Pancreas (tissue), 10 donors: ENCODE data around the gene SPATC1L. TPM values are rescaled to one million over a fixed set of nuclear protein-coding genes. Genes with fewer than 3 reads are reported as not detected.

Experiments
- ATAC-seq, 4 donors: fragments of 200-7000 bp; cut with Tn5 transposase; one replicate each; pipeline versions ENCODE4 v1.8.0 to v1.9.1; 2020; ENCODE audit warnings: mild to moderate bottlenecking in 4 of 4, moderate library complexity in 4 of 4
- DNase-seq, 6 donors: peaks; one replicate each; pipeline ENCODE4 v3.0.0-alpha.2; 2020
- FAIRE-seq: peaks from 2 replicates; lab custom pipeline; 2012; peaks lifted over from hg19 to GRCh38; lab: Jason Lieb, UNC
- H3K27ac ChIP-seq, 4 donors: fragments of 200-600 bp; sonication (generic); 1 replicate in 3 of 4; 2 replicates in 1 of 4; pipeline versions ENCODE4 v1.5.0 to v1.8.0; 2020
- H3K27me3 ChIP-seq, 4 donors: fragments of 200-600 bp; one replicate each; pipeline ENCODE4 v1.8.0; 2021
- H3K36me3 ChIP-seq, 3 donors: fragments of 200-600 bp; sonication (generic) in 1 of 3; one replicate each; pipeline versions ENCODE4 v1.5.0 to v1.8.0; 2020 to 2021
- H3K4me1 ChIP-seq, 3 donors: fragments of 200-600 bp; one replicate each; pipeline ENCODE4 v1.8.0; 2021
- H3K4me3 ChIP-seq, 4 donors: fragments of 200-600 bp; sonication (generic) in 2 of 4; one replicate each; pipeline versions ENCODE4 v1.5.0 to v1.8.0; 2020 to 2021
- H3K9me3 ChIP-seq, 4 donors: fragments of 200-600 bp; one replicate each; pipeline ENCODE4 v1.8.0; 2021
- WGBS, 2 donors: extraction: QIAGEN DNeasy Blood & Tissue Kit; methylation state at CpG; one replicate each; pipeline ENCODE4 v1.1.7; 2013; 5-methylcytosine and 5-hydroxymethylcytosine counted together
- intact Hi-C, 3 donors: fragments of 100-400 bp; cut with DNase I; formaldehyde crosslinking; loops; one replicate each; pipeline versions ENCODE4 v1.11.1 to v1.14.2; 2022
- polyA plus RNA-seq, 2 donors: library from polyadenylated mRNA; stranded (reverse); fragments of 200-250 nt; gene quantifications; one replicate each; pipeline ENCODE4 v1.2.3, GENCODE V29; 2013
- total RNA-seq, 6 donors: library from RNA; stranded (reverse); fragmentation: NEBNext Ultra II Directional in 4 of 6; extraction: Animal tissue kit (Norgen Biotek cat#: 25700) in 4 of 6; gene quantifications; one replicate each; pipeline versions ENCODE4 v1.2.1 to v1.2.4, GENCODE V29; 2021 to 2023
- TF ChIP-seq, protein P1 (sequence below), 4 donors: fragments of 200-600 bp; sonication (generic) in 3 of 4; IDR thresholded peaks; one replicate each; pipeline versions ENCODE4 v1.5.0 to v1.8.0; 2021; ENCODE audit warnings: antibody characterized with exemption in 4 of 4
- donor health status: healthy with polysubstance abuse.
- donor health status: DM: no; HTN: no; CAD: no; lungs with moderate emphysema.
- donor health status: DM: no; HTN: no; CAD: no.
- donor health status: control.
- donor health status: control.
- donor health status: Bipolar disorder and iron deficiency.
- donor health status: DM: yes; HTN: yes; CAD: no.
- donor health status: DM: no; HTN: no; CAD: no.
- donor health status: DM: no; HTN: no; CAD: no.
- donor health status: DM: yes; HTN: yes; CAD: no.

Gene SPATC1L
- total and polyA plus RNA-seq, 8 donors = 3.1 to 26.9 (median 6.5) TPM

DNA sequence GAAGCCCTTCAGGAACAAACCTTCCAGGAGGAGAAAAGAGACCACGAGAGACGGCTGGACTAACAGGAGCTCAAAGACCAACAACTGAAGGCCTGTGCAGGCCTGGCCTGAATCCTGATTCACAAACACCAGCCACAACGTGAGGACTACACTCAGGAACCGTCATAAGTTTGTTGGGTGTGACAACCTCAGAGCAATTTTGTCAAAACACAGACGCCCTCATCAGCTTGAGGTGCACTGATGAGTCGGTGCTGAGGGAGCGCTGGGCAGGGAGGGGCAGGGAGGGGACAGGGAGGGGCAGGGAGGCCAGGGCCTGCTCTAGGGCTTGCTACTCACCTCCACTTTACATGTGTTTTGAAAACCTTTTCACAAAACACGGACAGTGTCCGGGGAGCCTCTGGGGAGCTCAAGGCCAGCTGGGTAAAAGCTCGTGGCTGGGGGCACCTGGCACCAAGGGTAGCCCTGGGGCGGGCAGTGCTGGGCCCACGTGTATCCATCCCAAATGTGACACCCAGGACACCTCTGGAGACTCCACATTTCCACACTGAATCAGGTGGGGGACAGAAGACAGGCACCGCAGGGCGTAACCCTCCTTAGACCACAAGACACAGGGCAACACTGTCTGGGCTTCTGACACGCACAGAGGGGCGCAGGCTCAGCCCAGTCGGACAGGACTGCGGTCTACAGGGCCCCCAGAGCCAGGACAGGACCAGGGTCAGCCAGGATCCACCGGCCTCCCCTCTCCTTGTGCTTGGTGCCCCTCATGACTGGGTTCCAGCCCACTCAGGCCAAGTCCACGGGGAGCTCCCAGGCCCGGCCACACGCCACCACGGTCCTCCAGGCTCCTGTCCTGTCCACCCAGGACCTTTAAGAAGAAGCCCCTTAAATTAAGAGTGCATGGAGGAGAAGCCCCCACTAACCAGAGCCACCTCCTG, 27.8 kb upstream of the SPATC1L start:
- Histone ChIP-seq H3K36me3 (peaks cover 0 to 4% (median 0%) of the 10 kb centered on the region in 3 donors), H3K4me1 (no peaks in the 10 kb centered on the region), H3K4me3 (no peak overlapping the region), H3K27ac (no peak overlapping the region), H3K27me3 (no peaks in the 10 kb centered on the region), H3K9me3 (no peaks in the 10 kb centered on the region)
- intact Hi-C loops = no loop called here
- DNase-seq = peak in 3 of 6 donors; percentile 8 to 55 (median 44)
- WGBS, 2 donors = 89 to 92% methylated on average over 23 of the region's 23 CpGs
- no peak for ATAC-seq
- no peak for FAIRE-seq
- TF ChIP-seq, protein P1, sequence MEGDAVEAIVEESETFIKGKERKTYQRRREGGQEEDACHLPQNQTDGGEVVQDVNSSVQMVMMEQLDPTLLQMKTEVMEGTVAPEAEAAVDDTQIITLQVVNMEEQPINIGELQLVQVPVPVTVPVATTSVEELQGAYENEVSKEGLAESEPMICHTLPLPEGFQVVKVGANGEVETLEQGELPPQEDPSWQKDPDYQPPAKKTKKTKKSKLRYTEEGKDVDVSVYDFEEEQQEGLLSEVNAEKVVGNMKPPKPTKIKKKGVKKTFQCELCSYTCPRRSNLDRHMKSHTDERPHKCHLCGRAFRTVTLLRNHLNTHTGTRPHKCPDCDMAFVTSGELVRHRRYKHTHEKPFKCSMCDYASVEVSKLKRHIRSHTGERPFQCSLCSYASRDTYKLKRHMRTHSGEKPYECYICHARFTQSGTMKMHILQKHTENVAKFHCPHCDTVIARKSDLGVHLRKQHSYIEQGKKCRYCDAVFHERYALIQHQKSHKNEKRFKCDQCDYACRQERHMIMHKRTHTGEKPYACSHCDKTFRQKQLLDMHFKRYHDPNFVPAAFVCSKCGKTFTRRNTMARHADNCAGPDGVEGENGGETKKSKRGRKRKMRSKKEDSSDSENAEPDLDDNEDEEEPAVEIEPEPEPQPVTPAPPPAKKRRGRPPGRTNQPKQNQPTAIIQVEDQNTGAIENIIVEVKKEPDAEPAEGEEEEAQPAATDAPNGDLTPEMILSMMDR (IDR thresholded peaks at IDR 0.05) = no peak

DNA sequence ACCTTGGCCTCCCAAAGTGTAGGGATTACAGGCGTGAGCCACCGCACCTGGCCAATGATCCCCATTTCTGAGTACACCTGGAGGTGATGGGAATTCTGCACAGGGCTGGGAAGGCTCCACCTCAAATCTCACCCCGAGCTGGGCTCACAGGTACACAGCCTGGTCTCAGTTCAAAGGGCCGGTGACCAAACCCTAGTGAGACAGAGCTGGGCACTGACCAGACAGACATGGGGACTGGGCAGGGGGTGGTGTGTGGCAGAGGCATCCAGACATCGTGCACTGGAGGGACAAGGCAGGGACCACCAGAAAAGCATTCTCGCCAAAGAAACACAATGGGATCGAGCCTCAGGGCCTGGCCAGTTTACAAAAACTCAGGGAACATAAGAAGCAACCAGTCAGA, 27.1 kb upstream of the SPATC1L start:
- DNase-seq = no peak
- no peak overlapping the region for H3K4me3 ChIP-seq
- H3K36me3 ChIP-seq = peaks cover 0 to 7% (median 0%) of the 10 kb centered on the region in 3 donors
- H3K9me3 ChIP-seq = no peaks in the 10 kb centered on the region
- no peak overlapping the region for H3K27ac ChIP-seq
- FAIRE-seq = no peak
- intact Hi-C loops = no loop called here
- no peaks in the 10 kb centered on the region for H3K4me1 ChIP-seq
- TF ChIP-seq, protein P1 (IDR thresholded peaks at IDR 0.05) = no peak
- no peaks in the 10 kb centered on the region for H3K27me3 ChIP-seq
- no peak for ATAC-seq
- WGBS, 2 donors = 92 to 96% methylated on average over 7 of the region's 7 CpGs

DNA sequence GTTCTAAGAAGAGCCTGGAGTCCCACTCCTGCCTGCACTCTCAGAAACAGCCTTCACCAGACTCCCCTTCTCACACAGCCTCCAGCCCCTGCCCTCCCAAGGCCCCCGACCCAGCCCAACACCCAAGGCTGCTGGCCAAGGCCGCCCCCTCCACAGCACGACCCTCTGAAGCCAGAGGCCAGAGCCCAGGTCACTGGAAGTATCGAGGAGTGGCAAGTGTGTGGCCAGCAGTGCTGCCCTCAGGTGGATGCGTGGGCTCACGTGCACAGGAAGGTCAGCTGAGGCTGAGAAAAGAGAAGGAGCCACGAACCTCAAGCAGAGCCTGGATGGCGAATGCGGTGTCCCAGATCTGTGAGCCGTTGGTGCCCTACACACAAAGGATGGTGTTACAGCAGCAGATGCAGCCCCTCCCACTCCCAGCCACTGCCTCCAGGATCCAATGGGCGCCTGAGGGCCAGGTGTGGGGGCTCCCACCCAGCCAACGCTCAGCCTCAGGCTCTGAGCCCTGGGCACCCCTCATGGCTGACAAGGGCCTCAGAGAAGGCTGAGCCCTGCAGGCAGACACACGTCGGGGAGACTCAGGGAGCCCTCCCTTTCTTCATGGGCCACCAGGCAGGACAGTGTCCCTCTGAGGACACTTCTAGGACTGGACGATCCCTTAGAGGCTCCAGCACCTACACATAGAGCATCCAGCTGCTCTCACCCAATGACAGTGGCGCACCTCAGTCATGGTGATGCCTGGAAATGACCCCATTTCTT, 26.3 kb upstream of the SPATC1L start:
- no peak for ATAC-seq
- H3K36me3 ChIP-seq = peaks cover 0 to 11% (median 3%) of the 10 kb centered on the region in 3 donors
- peak in 1 of 6 donors; percentile 46 for DNase-seq
- intact Hi-C loops = no loop called here
- no peak overlapping the region for H3K4me3 ChIP-seq
- FAIRE-seq = no peak
- no peaks in the 10 kb centered on the region for H3K4me1 ChIP-seq
- no peaks in the 10 kb centered on the region for H3K9me3 ChIP-seq
- H3K27ac ChIP-seq = no peak overlapping the region
- WGBS, 2 donors = 87 to 93% methylated on average over 15 to 16 of the region's 16 CpGs
- no peaks in the 10 kb centered on the region for H3K27me3 ChIP-seq
- TF ChIP-seq, protein P1 (IDR thresholded peaks at IDR 0.05) = no peak

DNA sequence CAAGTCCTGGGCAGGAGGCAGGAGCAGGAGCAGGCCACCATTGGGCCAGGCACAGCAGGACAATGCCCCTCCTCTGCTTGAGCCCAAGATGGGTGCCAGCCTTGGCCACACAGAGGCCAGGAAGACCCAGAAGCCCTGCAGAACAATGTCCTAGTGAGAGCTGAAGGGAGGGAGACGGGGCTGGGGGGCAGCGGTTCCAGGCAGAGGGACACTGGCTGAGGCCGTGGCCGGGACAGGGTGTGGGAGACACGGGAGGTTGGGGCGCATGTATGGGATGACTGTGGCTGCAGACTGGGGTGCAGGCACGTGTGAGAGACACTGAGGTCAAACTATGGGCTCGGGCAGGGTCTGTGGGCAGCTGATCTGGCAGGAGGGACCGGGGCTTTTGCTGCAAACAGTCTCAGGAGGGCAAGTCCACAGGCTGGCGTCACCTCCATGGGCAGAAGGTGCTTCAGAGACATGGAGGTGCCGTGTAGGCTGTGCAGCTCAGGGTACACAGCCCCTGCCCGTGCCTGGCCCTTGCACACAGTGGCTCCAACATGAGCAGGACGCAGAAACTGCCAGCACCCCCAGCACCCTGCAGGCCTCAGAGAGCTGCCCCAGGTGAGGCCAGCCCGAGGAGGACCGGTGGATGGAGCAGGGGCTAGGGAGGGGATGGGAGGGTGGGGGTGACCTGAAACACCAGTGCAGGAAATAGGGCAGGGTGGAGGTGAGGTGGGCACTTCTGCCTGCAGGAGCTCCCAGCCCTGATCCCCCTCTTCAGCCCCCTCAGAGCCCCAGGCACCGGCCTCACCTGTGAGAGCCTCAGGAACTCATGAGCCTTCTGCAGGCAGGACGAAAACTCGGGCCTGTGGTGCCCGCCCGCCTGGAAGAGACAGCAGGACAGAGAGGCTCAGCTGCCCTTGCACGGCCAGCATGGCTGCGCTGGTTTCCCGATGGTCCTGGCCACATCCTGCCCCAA, 24.8 kb upstream of the SPATC1L start:
- intact Hi-C loops = no loop called here
- H3K36me3 ChIP-seq = peaks cover 0 to 11% (median 11%) of the 10 kb centered on the region in 3 donors
- H3K27ac ChIP-seq = no peak overlapping the region
- TF ChIP-seq, protein P1 (IDR thresholded peaks at IDR 0.05) = no peak
- no peaks in the 10 kb centered on the region for H3K9me3 ChIP-seq
- H3K27me3 ChIP-seq = no peaks in the 10 kb centered on the region
- 93 to 94% methylated on average over 23 of the region's 23 CpGs for WGBS, 2 donors
- no peak overlapping the region for H3K4me3 ChIP-seq
- no peaks in the 10 kb centered on the region for H3K4me1 ChIP-seq
- ATAC-seq (no peak), FAIRE-seq (no peak), DNase-seq (peak in 2 of 6 donors; percentile 44 to 63)
